T-helper 1 cell treated with Interleukin-12 subunit alpha and Interleukin-12 subunit beta and Interleukin-4 antibody, amounts not matched to agents 30 μg/mL and 1 μg/mL, for 36 hours (primary cell): ENCODE results near the gene PRKCE.

Experiments
- H3K27ac Mint-ChIP-seq: one replicate; pipeline ENCODE4 v1.8.0; 2021; ENCODE audit warnings: mild to moderate bottlenecking, mixed read lengths
- H3K27me3 Mint-ChIP-seq: one replicate; pipeline ENCODE4 v1.8.0; 2021; ENCODE audit warnings: low read depth, mixed read lengths
- H3K36me3 Mint-ChIP-seq: one replicate; pipeline ENCODE4 v1.8.0; 2021; ENCODE audit warnings: low read depth, mixed read lengths
- H3K4me1 Mint-ChIP-seq: one replicate; pipeline ENCODE4 v1.8.0; 2021; ENCODE audit warnings: low read depth, mixed read lengths
- H3K4me3 Mint-ChIP-seq: one replicate; pipeline ENCODE4 v1.8.0; 2021; ENCODE audit warnings: mild to moderate bottlenecking, moderate library complexity, mixed read lengths
- H3K9me3 Mint-ChIP-seq: one replicate; pipeline ENCODE4 v1.8.0; 2021; ENCODE audit warnings: mixed read lengths

PRKCE gene

GRCh38 chr2:45822272-45822630 lies 170.8 kb downstream of the PRKCE start:
- Mint-ChIP-seq H3K36me3 (no peaks in the 10 kb centered on the region), H3K4me1 (peaks cover 13% of the 10 kb centered on the region), H3K27me3 (peaks cover 8% of the 10 kb centered on the region), H3K27ac (no peak overlapping the region), H3K4me3 (no peak overlapping the region), H3K9me3 (no peaks in the 10 kb centered on the region)

GRCh38 chr2:45823723-45824206 lies 172.3 kb downstream of the PRKCE start:
- H3K36me3 Mint-ChIP-seq: no peaks in the 10 kb centered on the region
- H3K4me3 Mint-ChIP-seq: no peak overlapping the region
- H3K27ac Mint-ChIP-seq: no peak overlapping the region
- peaks cover 9% of the 10 kb centered on the region for H3K27me3 Mint-ChIP-seq
- peaks cover 11% of the 10 kb centered on the region for H3K4me1 Mint-ChIP-seq
- no peaks in the 10 kb centered on the region for H3K9me3 Mint-ChIP-seq

GRCh38 chr2:45825001-45825651 lies 173.7 kb downstream of the PRKCE start:
- H3K27ac Mint-ChIP-seq: no peak overlapping the region
- peaks cover 9% of the 10 kb centered on the region for H3K27me3 Mint-ChIP-seq
- H3K4me3 Mint-ChIP-seq: no peak overlapping the region
- H3K36me3 Mint-ChIP-seq: peaks cover 2% of the 10 kb centered on the region
- H3K9me3 Mint-ChIP-seq: peaks cover 7% of the 10 kb centered on the region
- peaks cover 9% of the 10 kb centered on the region for H3K4me1 Mint-ChIP-seq

DNA sequence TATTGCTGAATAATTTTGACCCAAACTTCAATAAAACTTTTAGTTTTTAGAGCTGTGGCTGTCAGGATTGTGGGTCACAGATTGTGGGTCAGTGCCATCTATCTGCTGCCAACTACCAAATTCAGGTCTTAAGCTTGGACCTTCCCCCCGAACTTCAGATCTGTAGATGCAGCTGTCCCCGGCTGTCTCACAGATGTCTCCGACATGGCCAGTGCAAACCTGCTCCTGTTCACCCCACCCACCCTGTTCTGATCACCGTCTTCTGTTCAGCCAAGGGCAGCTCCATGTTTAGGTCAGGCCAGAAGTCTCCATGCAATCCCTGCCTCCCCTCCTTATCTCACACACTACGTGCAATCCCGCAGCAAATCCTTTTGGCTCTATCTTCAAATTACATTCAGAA lies 175.0 kb downstream of the PRKCE start:
- Mint-ChIP-seq H3K4me3 (no peak overlapping the region), H3K4me1 (peaks cover 9% of the 10 kb centered on the region), H3K27ac (no peak overlapping the region), H3K36me3 (peaks cover 14% of the 10 kb centered on the region), H3K9me3 (peaks cover 21% of the 10 kb centered on the region), H3K27me3 (peaks cover 9% of the 10 kb centered on the region)

GRCh38 chr2:45826884-45827635 lies 175.6 kb downstream of the PRKCE start:
- H3K27me3 Mint-ChIP-seq: peaks cover 9% of the 10 kb centered on the region
- no peak overlapping the region for H3K4me3 Mint-ChIP-seq
- no peak overlapping the region for H3K27ac Mint-ChIP-seq
- peaks cover 14% of the 10 kb centered on the region for H3K36me3 Mint-ChIP-seq
- peaks cover 9% of the 10 kb centered on the region for H3K4me1 Mint-ChIP-seq
- peaks cover 22% of the 10 kb centered on the region for H3K9me3 Mint-ChIP-seq

GRCh38 chr2:45830322-45830721 lies 178.8 kb downstream of the PRKCE start:
- H3K9me3 Mint-ChIP-seq: peaks cover 25% of the 10 kb centered on the region
- no peak overlapping the region for H3K4me3 Mint-ChIP-seq
- peaks cover 16% of the 10 kb centered on the region for H3K36me3 Mint-ChIP-seq
- H3K27me3 Mint-ChIP-seq: peaks cover 9% of the 10 kb centered on the region
- H3K27ac Mint-ChIP-seq: no peak overlapping the region
- peaks cover 13% of the 10 kb centered on the region for H3K4me1 Mint-ChIP-seq

DNA sequence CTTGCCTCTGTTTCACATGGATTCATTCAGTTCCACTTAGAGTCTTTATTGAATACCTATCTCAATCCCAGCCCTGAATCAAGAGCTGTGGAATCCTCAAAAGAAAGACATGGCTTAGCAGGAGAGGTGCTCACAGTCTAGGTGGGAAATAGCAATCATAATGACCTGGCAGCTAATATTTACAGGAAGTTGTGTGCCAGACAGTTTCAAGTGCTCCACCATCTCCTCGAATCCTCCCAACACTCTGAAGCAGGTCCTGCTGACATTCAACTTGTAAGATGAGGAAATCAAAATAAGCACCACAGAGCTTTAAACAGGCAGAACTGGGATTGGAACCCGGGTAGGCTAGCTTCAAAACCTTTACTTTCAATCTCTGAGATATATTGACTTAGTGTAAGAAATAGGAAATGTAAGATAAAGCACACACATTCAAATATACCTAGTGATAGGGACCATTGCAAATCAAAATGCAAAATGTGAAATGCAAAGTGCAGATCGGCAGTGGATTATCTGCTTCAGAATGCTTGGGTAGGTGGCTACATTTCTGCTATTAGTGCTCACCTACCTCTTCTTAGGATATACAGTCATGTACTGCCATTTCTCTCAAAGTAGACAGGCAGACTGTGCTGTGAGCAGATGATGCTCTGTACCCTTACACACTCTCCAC lies 182.0 kb downstream of the PRKCE start:
- Mint-ChIP-seq H3K4me3 (no peak overlapping the region), H3K4me1 (peaks cover 15% of the 10 kb centered on the region), H3K36me3 (peaks cover 16% of the 10 kb centered on the region), H3K27me3 (no peaks in the 10 kb centered on the region), H3K27ac (no peak overlapping the region), H3K9me3 (peaks cover 25% of the 10 kb centered on the region)

- H3K4me1 Mint-ChIP-seq: peaks cover 15% of the 10 kb centered on the region
- H3K4me3 Mint-ChIP-seq: no peak overlapping the region
- H3K36me3 Mint-ChIP-seq: peaks cover 16% of the 10 kb centered on the region
- peaks cover 25% of the 10 kb centered on the region for H3K9me3 Mint-ChIP-seq
- no peak overlapping the region for H3K27ac Mint-ChIP-seq
- no peaks in the 10 kb centered on the region for H3K27me3 Mint-ChIP-seq
These were observed 182.5 kb downstream of the PRKCE start for GRCh38 chr2:45833968-45834344.

GRCh38 chr2:45834372-45834771 lies 182.9 kb downstream of the PRKCE start:
- Mint-ChIP-seq H3K4me1 (peaks cover 15% of the 10 kb centered on the region), H3K4me3 (no peak overlapping the region), H3K9me3 (peaks cover 22% of the 10 kb centered on the region), H3K27me3 (no peaks in the 10 kb centered on the region), H3K36me3 (peaks cover 16% of the 10 kb centered on the region), H3K27ac (no peak overlapping the region)

GRCh38 chr2:45834858-45835257 lies 183.4 kb downstream of the PRKCE start:
- Mint-ChIP-seq H3K9me3 (peaks cover 21% of the 10 kb centered on the region), H3K27me3 (no peaks in the 10 kb centered on the region), H3K36me3 (peaks cover 16% of the 10 kb centered on the region), H3K4me3 (no peak overlapping the region), H3K4me1 (peaks cover 15% of the 10 kb centered on the region), H3K27ac (no peak overlapping the region)

DNA sequence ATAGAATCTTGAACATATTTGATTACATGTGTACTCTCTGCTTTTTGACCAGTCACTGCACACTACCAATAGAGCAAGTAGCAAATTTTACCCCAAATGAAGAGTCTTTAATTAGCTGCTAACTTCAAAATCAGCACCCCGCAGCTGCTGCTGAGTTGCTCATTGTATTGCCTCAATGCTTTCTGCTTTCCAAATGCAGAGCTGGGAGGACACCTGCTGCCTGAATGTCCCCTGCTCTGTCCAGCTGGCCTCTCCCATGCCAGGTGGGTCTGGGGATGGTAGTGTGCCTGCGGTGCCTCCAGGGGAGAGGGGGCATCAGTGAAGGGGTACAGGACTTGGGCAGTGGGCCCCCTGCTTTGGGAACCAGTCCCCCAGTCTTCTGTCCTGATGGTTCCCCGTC lies 184.8 kb downstream of the PRKCE start:
- Mint-ChIP-seq H3K4me3 (no peak overlapping the region), H3K27me3 (no peaks in the 10 kb centered on the region), H3K36me3 (peaks cover 3% of the 10 kb centered on the region), H3K9me3 (peaks cover 6% of the 10 kb centered on the region), H3K4me1 (peaks cover 27% of the 10 kb centered on the region), H3K27ac (no peak overlapping the region)

- peaks cover 31% of the 10 kb centered on the region for H3K4me1 Mint-ChIP-seq
- H3K4me3 Mint-ChIP-seq: no peak overlapping the region
- no peak overlapping the region for H3K27ac Mint-ChIP-seq
These were observed 185.3 kb downstream of the PRKCE start for GRCh38 chr2:45836740-45837139.

DNA sequence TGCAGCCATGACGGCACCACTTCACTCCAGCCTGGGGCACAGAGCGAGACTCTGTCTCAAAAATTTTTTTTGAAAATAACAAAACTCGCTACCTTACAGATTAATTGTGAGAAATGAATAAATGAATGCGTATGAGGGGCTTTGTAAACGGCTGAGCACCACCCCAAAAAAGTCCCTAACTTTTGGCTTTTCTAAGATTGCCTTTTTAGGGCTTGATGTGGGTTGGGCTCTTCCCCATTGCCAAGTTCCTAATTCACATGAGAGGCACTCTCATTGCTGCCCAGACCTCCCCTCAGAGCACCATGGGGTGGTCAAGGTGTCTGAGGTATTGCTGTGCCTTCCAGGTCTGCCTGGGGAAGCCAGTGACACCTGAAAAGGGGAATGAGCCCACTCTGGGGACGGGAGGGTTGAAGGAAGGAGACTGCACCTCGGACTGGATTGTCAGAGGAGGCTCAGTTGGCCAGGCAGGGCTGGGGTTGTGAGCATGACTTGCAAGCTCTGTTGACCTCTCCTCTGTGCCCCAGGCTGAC lies 186.4 kb downstream of the PRKCE start:
- peaks cover under 1% of the 10 kb centered on the region for H3K9me3 Mint-ChIP-seq
- H3K36me3 Mint-ChIP-seq: peaks cover 1% of the 10 kb centered on the region
- H3K27ac Mint-ChIP-seq: no peak overlapping the region
- no peak overlapping the region for H3K4me3 Mint-ChIP-seq
- peaks cover 38% of the 10 kb centered on the region for H3K4me1 Mint-ChIP-seq
- no peaks in the 10 kb centered on the region for H3K27me3 Mint-ChIP-seq

More at GRCh38 chr2:45836740-45837139, 185.3 kb downstream of the PRKCE start:
- Mint-ChIP-seq H3K27me3 (no peaks in the 10 kb centered on the region), H3K9me3 (peaks cover 4% of the 10 kb centered on the region), H3K36me3 (peaks cover 1% of the 10 kb centered on the region)

DNA sequence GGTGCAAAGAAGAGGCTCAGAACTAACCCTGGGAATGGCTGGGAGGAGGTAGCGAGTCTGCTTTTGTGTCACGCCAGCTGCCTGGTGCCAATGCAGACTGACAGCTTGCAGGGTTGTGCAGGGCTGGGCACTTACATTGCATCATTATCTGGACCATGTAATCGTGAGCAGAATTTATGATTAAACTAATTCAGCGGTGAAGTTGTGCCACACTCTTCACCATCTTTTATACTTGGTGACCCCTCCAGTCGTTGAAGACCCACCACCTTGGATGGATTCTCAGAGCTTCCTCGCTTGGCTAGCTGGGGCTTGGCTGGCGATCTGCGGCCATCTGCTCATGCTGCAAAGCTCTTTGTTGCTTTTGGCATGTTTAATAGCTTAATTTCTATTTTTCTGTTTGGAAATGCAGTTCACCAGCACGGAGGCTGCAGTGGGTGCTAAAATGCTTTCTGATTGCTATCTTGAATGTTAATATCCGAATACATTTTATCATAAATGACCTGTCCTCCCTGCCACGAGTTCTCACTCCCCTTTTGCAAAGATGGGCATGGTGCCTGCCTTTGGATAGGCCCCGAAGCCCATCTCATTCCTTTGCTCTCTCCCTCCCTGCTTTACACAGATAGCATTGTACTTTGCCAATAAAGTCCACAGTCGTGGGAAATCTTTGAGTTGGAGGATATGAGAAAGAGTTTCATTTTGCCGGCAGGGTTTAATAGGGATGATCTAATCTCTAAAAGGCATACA lies 188.2 kb downstream of the PRKCE start:
- H3K4me1 Mint-ChIP-seq: peaks cover 48% of the 10 kb centered on the region
- no peaks in the 10 kb centered on the region for H3K36me3 Mint-ChIP-seq
- no peak overlapping the region for H3K4me3 Mint-ChIP-seq
- no peak overlapping the region for H3K27ac Mint-ChIP-seq
- no peaks in the 10 kb centered on the region for H3K9me3 Mint-ChIP-seq
- H3K27me3 Mint-ChIP-seq: no peaks in the 10 kb centered on the region
